ENCODE results near the gene SLC30A2.

SLC30A2 gene

DNA sequence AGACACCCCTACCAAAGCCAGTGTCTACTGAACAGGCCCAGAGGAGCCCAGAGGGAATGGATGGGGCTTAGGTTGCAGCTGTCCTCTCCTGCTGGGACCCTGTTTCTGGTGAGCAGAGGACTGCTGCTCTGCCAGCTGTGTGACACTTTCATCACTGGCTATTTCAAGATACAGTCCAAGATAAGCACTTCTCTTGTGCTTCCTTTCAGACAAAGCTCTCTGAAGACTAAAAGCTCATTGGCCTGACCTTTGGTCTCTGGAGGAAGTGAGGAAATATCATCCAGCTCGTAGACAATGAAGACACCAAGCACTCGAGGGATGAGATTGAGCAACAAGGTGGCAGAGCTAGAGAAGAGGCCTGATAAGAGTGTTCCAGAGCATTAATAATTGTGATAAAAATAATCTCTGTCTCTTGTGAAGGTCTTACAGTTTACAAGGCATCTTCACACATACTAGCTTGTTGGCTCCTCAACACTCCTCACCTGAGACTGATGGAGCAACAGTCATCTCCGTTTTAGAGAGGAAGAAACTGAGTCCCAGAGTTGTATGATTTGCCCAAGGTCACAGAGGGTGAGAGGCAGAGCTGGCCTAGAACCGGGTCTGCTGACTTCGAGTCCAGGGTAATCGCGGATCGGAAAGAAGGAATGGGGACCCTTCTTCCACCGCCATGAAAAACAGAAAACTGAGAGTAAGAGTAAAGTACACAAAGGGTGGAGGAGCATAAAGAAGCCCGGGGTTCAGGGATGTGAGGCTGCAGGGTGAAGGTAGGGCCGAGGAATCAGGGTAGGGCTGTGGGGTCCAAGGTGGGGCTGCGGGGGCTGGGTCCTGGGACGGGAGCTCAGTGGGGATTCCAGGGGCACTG lies 48.7 kb downstream of the SLC30A2 start:
- DNase-seq (ENCODE audit: low read depth): no peak

DNA sequence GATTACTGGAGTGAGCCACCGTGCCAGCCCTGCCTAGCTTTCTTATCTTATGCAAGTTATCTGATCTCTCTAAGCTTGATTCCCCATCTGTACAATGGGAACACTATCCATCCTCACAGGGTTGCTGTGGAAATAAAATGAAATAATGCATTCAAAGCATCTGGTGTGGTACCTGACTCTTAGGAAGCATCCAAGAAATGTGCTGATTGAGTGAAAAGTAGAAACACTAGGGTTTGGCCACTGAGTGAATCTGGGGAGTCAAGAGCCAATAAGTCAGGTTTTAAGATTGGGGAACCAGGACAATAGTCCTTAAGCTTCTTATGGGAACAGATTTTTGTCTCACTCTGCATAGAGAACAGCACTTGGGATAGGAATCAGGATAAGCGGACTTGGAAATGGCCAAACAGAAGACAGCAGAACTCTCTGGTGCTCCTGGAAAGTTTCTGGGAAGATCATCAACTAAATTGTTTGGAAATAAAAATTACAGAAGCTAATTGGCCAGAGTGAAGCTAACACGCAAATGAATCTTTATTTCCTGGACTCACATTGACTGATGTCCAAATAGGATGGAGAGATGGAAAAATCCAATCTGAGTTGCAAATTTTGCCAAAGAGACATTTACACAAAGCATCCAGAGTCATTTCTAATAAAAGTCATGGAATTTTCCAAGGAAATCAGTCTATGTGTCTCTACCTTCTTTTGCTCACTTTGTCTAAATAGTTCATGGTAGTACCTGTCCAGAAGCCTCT lies 51.3 kb downstream of the SLC30A2 start:
- DNase-seq (ENCODE audit: low read depth): no peak

DNA sequence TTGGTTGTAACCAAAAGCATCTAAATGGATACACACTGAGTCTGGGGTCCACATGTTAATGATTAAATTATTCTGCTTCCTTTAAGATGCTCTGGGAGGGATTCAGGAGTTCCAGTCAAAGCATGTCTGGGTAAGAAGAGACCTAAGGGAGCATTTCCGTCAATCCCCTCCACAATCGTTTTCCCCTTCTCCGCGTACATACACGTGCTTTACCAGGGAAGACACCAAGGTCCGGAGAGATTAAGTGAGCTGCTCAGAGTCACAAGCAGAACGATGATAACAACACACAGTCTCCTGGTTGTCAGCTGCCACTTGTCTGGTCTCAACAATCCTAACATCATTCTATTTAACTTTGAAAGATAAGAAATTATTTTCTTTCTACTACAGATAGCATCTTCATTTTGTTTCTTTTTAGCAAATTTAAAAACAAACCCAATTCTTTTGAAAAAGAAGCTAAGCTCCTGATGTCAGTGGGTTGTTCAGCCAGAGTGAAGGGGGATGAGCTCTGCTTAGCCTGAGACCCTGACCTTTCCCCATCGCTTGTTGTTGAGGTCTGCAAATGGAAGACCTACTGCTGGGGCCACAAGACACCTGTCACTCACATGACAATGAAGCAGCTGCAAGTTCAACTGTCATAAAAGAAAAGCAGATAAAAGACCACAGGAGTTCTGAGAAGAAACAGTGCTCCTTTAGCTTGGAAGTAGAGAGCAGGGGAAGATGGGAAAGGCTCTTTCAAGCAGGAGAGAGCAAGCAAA lies 52.5 kb downstream of the SLC30A2 start:
- DNase-seq (ENCODE audit: low read depth): no peak

DNA sequence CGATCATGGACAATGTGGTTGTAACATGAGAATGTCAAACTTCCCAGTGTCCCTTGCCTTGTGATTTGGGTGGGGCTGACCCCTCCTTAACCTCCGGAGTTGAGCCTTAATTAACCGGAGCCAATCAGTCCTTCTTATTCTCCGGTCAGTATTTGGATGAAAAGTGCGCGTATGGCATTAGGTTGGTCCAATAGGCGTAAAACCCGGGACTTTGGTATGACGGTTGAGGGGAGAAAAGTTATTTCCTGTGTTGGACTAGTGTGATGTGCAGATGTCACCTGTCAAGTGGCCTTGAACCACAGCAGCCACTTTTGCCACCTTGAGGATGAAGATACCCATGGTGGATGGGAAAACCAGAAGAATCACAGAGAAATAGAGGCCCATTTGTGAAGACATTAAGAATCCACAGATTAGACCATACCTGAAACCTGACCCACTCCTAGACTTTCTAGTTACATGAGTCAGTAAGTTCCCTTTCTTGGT lies 53.2 kb downstream of the SLC30A2 start:
- no peak for DNase-seq (ENCODE audit: low read depth)

DNA sequence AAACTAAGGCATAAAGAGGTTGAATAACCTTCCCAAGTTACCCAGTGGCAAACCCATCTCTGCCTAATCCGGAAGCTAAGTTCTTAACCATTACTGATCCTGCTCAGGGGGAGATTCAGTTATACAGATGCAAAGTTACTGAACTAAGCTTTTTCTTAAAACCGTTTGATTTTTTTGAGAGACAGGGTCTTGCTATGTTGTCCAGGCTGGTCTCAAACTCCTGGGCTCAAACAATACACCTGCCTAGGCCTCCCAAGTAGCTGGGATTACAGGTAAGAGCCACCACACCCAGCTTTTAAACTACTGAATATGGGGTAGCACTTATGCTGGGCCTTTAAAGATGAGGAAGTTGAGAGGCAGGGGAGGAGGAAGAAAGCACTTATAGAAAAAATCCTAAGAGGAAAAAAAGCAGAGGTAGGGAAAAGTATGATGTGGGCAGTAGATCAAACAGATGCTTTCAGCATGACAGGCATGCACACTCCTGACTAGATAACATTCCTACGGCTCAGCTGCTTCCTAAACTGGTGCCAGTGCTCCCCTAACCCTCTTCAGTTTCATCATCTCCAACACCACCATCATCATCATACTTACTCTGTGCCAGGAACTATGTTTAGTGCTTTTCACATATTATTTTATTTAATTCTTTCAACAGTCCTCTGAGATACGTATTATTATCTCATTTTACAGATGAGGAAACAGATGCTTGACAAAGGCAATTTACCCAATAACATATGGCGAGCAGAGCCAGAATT lies 53.8 kb downstream of the SLC30A2 start:
- DNase-seq (ENCODE audit: low read depth): no peak

DNA sequence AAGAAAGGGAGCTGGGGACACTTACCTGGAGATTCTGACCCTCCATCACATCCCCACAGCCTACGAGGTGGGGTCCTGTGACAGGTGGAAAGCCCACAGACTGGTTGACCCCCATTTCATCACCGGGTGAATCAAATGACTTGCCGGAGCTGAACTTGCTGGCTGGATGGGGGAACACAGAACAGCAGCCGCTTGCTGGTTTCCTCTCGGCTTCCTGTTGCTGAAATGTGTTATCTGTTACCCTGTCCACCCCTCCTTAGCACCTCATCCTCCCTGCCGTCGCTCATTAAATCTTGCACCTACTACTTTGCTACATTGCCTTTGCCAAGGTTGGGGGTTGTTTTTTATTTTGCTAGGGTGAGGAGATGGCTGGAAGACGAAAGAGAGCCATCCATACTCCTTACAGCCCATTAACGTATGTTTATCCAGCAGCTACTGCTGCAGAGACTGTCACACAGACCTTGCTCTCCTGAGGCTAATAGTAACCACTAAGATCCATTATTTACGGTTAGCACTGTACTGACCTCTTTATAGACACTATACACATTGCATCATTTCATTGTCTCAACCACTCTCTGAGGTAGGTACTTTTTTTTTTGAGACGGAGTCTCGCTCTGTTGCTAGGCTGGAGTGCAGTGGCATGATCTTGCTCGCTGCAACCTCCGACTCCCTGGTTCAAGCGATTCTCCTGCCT lies 55.1 kb downstream of the SLC30A2 start:
- DNase-seq (ENCODE audit: low read depth): no peak

DNA sequence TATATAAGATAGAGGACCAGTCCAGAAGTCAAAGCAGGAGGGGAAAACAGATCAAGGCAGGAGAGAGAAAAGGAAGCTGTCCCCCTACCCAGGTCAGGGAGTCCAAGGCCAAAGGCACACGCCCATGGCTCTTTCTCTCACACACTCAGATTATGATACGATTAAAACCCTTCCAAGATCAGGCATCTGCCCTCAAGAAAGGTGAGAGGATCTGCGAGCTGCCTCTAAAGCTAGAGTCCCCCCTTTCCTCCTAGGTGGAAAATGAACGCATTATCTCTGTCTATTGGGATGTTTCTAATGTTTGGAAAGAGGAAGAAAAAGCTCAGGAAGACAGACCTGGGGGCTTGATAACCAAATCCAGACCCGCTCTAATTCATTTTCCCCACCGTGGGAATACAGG lies 55.7 kb downstream of the SLC30A2 start:
- DNase-seq (ENCODE audit: low read depth): no peak

DNA sequence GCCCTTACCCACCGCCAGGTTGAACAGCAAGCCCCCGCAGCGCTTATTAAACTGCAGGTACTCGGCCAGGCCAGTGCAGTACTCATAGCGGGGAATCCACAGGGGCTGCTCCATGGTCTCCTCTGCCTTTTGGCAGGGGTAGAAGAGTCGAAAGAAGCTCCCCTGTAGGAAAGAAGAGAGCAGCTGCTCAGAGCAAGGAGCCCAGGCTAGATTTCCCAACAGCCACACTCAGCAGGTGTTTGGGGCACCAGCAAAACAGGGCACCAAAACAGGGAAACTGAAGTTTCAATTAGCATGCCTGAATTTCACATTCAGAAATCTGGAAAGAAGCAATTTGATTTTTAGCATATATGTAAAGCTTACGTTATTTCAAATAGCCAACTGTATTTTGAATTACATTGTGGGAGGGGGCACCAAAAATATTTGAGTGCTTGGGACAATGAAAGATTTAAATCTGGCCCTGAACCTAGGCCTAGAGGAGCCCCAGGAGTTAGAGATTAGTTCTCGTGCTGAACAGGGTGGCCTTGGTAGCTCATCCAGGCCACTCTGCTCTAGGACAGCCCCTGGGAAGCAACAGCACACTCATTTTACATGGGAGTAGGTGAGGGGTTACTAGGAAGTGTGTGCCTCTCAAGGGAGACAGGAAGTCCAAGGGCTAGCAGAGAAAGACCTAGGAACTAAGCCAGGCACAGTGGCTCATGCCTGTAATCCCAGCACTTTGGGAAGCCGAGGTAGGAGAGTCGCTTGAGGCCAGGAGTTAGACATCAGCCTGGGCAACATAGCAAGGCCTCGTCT lies 56.3 kb downstream of the SLC30A2 start:
- DNase-seq (ENCODE audit: low read depth): no peak

DNA sequence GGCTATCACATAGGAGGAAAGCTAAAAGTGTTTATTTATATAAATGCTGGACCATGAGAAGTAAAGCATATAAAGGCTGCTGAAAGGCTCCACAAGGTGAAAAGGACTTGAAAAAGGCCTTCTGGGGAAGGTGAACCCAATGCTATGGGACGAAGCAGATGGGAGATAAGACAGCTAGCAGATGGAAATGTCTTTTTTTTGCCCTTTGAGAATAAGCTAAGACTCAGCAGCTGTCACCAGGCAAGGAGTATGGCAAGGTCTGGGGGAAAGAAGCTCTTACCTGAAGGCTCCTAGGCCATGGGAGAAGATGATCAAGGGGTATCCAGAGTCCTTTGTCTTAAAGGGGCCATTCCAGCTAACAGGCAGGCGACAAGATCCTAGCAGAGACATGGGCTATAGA lies 58.0 kb downstream of the SLC30A2 start:
- no peak for DNase-seq (ENCODE audit: low read depth)

Measured in HS-27A (cell line).